ENCODE data around the gene CIAO1. TPM values are rescaled to one million over a fixed set of nuclear protein-coding genes. Genes with fewer than 3 reads are reported as not detected.

CIAO1 gene
- total and polyA plus RNA-seq, 2 of the 13 experiments (the other 11 are each of a cell fraction or from before 2014, with no cell fraction given) = 99.3 to 120 TPM

DNA sequence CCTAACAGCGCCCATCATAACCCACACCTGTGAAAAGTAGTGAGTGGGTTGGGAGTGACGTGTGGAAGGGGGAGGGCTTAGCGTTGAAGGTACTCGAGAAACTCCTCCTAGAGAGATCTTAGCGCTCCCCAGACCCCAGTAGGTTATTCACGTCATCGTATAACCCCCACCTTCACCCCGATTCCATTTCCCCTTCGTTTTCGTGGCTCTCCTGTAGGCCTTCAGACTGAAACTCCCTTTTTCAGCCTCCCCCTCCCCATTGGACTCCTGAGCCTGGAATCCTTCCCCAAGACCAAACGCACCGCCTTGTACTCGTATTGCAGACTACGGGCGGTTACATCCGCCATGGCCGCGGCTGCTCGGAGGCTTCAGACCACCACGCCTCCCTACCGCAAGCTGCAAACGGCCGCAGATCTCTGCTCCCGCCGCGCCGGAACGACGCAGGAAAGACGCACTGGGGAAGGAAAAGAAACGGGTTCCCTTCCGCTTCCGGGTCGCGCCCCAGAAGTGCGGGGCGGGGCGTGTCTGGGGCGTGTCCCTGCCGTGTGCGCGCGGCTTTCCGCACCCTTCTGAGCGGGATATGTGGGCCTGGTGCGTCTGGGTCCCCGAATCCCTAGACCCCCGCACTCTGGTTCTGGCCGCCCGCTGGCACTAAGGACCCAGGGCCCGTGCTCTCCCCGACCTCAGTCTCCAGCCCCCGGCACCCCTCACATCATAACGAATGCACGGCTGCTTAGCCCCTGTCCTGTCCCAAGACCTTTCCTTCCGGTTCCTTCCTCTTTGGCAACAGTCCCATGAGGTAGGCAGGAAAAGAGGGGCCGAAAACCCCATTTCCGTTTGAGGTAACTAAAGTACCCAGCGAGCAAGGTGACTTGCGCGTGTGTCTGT lies 39.3 kb downstream of the CIAO1 start, which contains the start of gene SNRNP200 (continued):
- TF ChIP-seq, protein P1, sequence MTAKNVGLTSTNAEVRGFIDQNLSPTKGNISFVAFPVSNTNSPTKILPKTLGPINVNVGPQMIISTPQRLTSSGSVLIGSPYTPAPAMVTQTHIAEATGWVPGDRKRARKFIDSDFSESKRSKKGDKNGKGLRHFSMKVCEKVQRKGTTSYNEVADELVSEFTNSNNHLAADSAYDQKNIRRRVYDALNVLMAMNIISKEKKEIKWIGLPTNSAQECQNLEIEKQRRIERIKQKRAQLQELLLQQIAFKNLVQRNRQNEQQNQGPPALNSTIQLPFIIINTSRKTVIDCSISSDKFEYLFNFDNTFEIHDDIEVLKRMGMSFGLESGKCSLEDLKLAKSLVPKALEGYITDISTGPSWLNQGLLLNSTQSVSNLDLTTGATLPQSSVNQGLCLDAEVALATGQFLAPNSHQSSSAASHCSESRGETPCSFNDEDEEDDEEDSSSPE (CRISPR knock-in tag; IDR thresholded peaks at IDR 0.05) = peak; percentile 95
- TF ChIP-seq, protein P2, sequence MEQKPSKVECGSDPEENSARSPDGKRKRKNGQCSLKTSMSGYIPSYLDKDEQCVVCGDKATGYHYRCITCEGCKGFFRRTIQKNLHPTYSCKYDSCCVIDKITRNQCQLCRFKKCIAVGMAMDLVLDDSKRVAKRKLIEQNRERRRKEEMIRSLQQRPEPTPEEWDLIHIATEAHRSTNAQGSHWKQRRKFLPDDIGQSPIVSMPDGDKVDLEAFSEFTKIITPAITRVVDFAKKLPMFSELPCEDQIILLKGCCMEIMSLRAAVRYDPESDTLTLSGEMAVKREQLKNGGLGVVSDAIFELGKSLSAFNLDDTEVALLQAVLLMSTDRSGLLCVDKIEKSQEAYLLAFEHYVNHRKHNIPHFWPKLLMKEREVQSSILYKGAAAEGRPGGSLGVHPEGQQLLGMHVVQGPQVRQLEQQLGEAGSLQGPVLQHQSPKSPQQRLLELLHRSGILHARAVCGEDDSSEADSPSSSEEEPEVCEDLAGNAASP (CRISPR knock-in tag; IDR thresholded peaks at IDR 0.05; ENCODE audit: borderline replicate concordance) = peak; percentile 74
- TF ChIP-seq ZNF552 (CRISPR knock-in tag; IDR thresholded peaks at IDR 0.05; ENCODE audit: borderline replicate concordance) (peak; percentile 82), KLF12 (CRISPR knock-in tag; IDR thresholded peaks at IDR 0.05; ENCODE audit: borderline replicate concordance) (peak; percentile 99), HDAC1 (CRISPR knock-in tag; IDR thresholded peaks at IDR 0.05) (peak; percentile 98), ZNF776 (CRISPR knock-in tag; IDR thresholded peaks at IDR 0.05) (0 out of 2 replicates have a peak, but pooled peaks have one; percentile 42), ARNTL (CRISPR knock-in tag; IDR thresholded peaks at IDR 0.05) (peak; percentile 92; the same call in 1 of the 2 replicates), CEBPB (IDR thresholded peaks at IDR 0.05; ENCODE audit: borderline replicate concordance, low read depth, low read length) (0 out of 2 replicates have a peak, but pooled peaks have one; percentile 5), KLF13 (CRISPR knock-in tag; IDR thresholded peaks at IDR 0.05) (peak; percentile 82), KAT8 (CRISPR knock-in tag; IDR thresholded peaks at IDR 0.05) (peak; percentile 100), XRCC5 (optimal IDR thresholded peaks at IDR 0.05; ENCODE audit: low read length) (peak; percentile 71), ZNF468 (CRISPR knock-in tag; IDR thresholded peaks at IDR 0.05) (peak; percentile 55; the same call in 1 of the 2 replicates), ZNF329 (CRISPR knock-in tag; IDR thresholded peaks at IDR 0.05; ENCODE audit: low read depth) (peak; percentile 89), SCMH1 (CRISPR knock-in tag; IDR thresholded peaks at IDR 0.05; ENCODE audit: borderline replicate concordance) (no peak), RXRB (CRISPR knock-in tag; IDR thresholded peaks at IDR 0.05; ENCODE audit: borderline replicate concordance) (peak; percentile 67; the same call in 1 of the 2 replicates), MAFF (IDR thresholded peaks at IDR 0.05; ENCODE audit: low read depth, low read length) (no peak)
- TF ChIP-seq, protein P3, sequence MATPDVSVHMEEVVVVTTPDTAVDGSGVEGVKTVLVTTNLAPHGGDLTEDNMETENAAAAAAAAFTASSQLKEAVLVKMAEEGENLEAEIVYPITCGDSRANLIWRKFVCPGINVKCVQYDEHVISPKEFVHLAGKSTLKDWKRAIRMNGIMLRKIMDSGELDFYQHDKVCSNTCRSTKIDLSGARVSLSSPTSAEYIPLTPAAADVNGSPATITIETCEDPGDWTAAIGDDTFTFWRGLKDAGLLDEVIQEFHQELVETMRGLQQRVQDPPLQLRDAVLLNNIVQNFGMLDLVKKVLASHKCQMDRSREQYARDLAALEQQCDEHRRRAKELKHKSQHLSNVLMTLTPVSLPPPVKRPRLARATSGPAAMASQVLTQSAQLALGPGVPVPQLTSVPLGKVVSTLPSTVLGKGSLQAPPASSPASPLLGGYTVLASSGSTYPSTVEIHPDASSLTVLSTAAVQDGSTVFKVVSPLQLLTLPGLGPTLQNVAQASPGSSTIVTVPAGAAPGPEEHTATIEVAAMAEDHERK (CRISPR knock-in tag; IDR thresholded peaks at IDR 0.05; ENCODE audit: low read depth) = peak; percentile 83
- TF ChIP-seq, protein P4, sequence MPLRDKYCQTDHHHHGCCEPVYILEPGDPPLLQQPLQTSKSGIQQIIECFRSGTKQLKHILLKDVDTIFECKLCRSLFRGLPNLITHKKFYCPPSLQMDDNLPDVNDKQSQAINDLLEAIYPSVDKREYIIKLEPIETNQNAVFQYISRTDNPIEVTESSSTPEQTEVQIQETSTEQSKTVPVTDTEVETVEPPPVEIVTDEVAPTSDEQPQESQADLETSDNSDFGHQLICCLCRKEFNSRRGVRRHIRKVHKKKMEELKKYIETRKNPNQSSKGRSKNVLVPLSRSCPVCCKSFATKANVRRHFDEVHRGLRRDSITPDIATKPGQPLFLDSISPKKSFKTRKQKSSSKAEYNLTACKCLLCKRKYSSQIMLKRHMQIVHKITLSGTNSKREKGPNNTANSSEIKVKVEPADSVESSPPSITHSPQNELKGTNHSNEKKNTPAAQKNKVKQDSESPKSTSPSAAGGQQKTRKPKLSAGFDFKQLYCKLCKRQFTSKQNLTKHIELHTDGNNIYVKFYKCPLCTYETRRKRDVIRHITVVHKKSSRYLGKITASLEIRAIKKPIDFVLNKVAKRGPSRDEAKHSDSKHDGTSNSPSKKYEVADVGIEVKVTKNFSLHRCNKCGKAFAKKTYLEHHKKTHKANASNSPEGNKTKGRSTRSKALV (CRISPR knock-in tag; IDR thresholded peaks at IDR 0.05) = peak; percentile 92
- TF ChIP-seq, protein P5, sequence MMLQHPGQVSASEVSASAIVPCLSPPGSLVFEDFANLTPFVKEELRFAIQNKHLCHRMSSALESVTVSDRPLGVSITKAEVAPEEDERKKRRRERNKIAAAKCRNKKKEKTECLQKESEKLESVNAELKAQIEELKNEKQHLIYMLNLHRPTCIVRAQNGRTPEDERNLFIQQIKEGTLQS (CRISPR knock-in tag; IDR thresholded peaks at IDR 0.05) = peak; percentile 14; the same call in 1 of the 2 replicates
- TF ChIP-seq, protein P6, sequence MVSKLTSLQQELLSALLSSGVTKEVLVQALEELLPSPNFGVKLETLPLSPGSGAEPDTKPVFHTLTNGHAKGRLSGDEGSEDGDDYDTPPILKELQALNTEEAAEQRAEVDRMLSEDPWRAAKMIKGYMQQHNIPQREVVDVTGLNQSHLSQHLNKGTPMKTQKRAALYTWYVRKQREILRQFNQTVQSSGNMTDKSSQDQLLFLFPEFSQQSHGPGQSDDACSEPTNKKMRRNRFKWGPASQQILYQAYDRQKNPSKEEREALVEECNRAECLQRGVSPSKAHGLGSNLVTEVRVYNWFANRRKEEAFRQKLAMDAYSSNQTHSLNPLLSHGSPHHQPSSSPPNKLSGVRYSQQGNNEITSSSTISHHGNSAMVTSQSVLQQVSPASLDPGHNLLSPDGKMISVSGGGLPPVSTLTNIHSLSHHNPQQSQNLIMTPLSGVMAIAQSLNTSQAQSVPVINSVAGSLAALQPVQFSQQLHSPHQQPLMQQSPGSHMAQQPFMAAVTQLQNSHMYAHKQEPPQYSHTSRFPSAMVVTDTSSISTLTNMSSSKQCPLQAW (CRISPR knock-in tag; IDR thresholded peaks at IDR 0.05) = peak; percentile 83

Measured in HepG2 (cell line).